ENCODE data around the gene SNRPB.

The SNRPB gene

GRCh38 chr20:2451939-2452732 lies 18.5 kb downstream of the SNRPB start:
- peak; percentile 59 for DNase-seq (ENCODE audit: low read depth)
- peak; percentile 91 for TF ChIP-seq CTCF (IDR thresholded peaks at IDR 0.05; ENCODE audit: low read depth, low read length, missing control alignments)
- no peak overlapping the region for H3K4me3 ChIP-seq (ENCODE audit: low read depth, low read length)
- in situ Hi-C loops (cut with HindIII; ENCODE audit: low sequenced_read_pairs): no loop called here

- TF ChIP-seq CTCF (IDR thresholded peaks at IDR 0.05; ENCODE audit: low read depth, low read length, missing control alignments): no peak
- in situ Hi-C loops (cut with HindIII; ENCODE audit: low sequenced_read_pairs): no loop called here
- no peak overlapping the region for H3K4me3 ChIP-seq (ENCODE audit: low read depth, low read length)
- no peak for DNase-seq (ENCODE audit: low read depth)
Measured at GRCh38 chr20:2451422-2451821, 19.2 kb downstream of the SNRPB start.

GRCh38 chr20:2449386-2449785 lies 21.2 kb downstream of the SNRPB start:
- in situ Hi-C loops (cut with HindIII; ENCODE audit: low sequenced_read_pairs): no loop called here
- H3K4me3 ChIP-seq (ENCODE audit: low read depth, low read length): no peak overlapping the region
- TF ChIP-seq CTCF (IDR thresholded peaks at IDR 0.05; ENCODE audit: low read depth, low read length, missing control alignments): no peak
- no peak for DNase-seq (ENCODE audit: low read depth)

GRCh38 chr20:2446845-2447244 lies 23.7 kb downstream of the SNRPB start:
- in situ Hi-C loops (cut with HindIII; ENCODE audit: low sequenced_read_pairs): no loop called here
- TF ChIP-seq CTCF (IDR thresholded peaks at IDR 0.05; ENCODE audit: low read depth, low read length, missing control alignments): no peak
- no peak for DNase-seq (ENCODE audit: low read depth)
- H3K4me3 ChIP-seq (ENCODE audit: low read depth, low read length): no peak overlapping the region

GRCh38 chr20:2431185-2431584 lies 39.4 kb downstream of the SNRPB start:
- TF ChIP-seq CTCF (IDR thresholded peaks at IDR 0.05; ENCODE audit: low read depth, low read length, missing control alignments): no peak
- DNase-seq (ENCODE audit: low read depth): no peak
- no peak overlapping the region for H3K4me3 ChIP-seq (ENCODE audit: low read depth, low read length)
- in situ Hi-C loops (cut with HindIII; ENCODE audit: low sequenced_read_pairs): no loop called here

- in situ Hi-C loops (cut with HindIII; ENCODE audit: low sequenced_read_pairs): no loop called here
- no peak for DNase-seq (ENCODE audit: low read depth)
- TF ChIP-seq CTCF (IDR thresholded peaks at IDR 0.05; ENCODE audit: low read depth, low read length, missing control alignments): no peak
- no peak overlapping the region for H3K4me3 ChIP-seq (ENCODE audit: low read depth, low read length)
Measured at GRCh38 chr20:2430538-2430937, 40.1 kb downstream of the SNRPB start.
